Peyer's patch (tissue), 4 donors: ENCODE measurements around the gene RNF41. TPM values are rescaled to one million over a fixed set of nuclear protein-coding genes. Genes with fewer than 3 reads are reported as not detected.

ENCODE experiments used
- DNase-seq, 3 donors: peaks; one replicate each; pipeline ENCODE4 v3.0.0-alpha.2; 2017 to 2019
- H3K27ac ChIP-seq, 4 donors: fragments of 200-600 bp; sonication (generic); one replicate each; pipeline ENCODE4 v1.5.1; 2016 to 2019
- H3K27me3 ChIP-seq, 2 donors: fragments of 200-600 bp; sonication (generic); one replicate each; pipeline ENCODE4 v1.5.1; 2019
- H3K36me3 ChIP-seq, 3 donors: fragments of 200-600 bp; sonication (generic); one replicate each; pipeline ENCODE4 v1.5.1; 2016 to 2019
- H3K4me1 ChIP-seq, 4 donors: fragments of 200-600 bp; sonication (generic); one replicate each; pipeline ENCODE4 v1.5.1; 2016 to 2019
- H3K4me3 ChIP-seq, 4 donors: fragments of 200-600 bp; sonication (generic); 1 replicate in 3 of 4; 2 replicates in 1 of 4; pipeline ENCODE4 v1.5.1; 2016 to 2019; ENCODE audit warnings: mild to moderate bottlenecking in 1 of 4
- H3K9me3 ChIP-seq, 4 donors: fragments of 200-600 bp; sonication (generic); one replicate each; pipeline ENCODE4 v1.5.1; 2016 to 2019; ENCODE audit warnings: mild to moderate bottlenecking in 1 of 4
- CTCF ChIP-seq, 6 experiments: fragments of 450-650 bp in 4 of 6; fragments of 200-600 bp in 2 of 6; sonication (generic) in 1 of 6; IDR thresholded peaks; one replicate each; pipeline ENCODE4 v1.5.1; 2017 to 2019; ENCODE audit warnings: antibody characterized with exemption in 6 of 6, mild to moderate bottlenecking in 3 of 6, moderate library complexity in 1 of 6
- POLR2A ChIP-seq, 2 donors: fragments of 450-650 bp; IDR thresholded peaks; one replicate each; pipeline ENCODE4 v1.5.1; 2017; ENCODE audit warnings: antibody characterized with exemption in 2 of 2, mild to moderate bottlenecking in 2 of 2, moderate library complexity in 2 of 2
- total RNA-seq, 4 donors: library from RNA; depleted of rRNA; stranded (reverse); fragments of >200 nt; gene quantifications; one replicate each; pipeline ENCODE4 v1.1.0, GENCODE V29; 2016

The RNF41 gene
- total RNA-seq, 4 donors from 2014 or later = 23.8 to 52.0 (median 37.6) TPM

GRCh38 chr12:56153678-56154065, 68.0 kb downstream of the RNF41 start:
- H3K36me3 ChIP-seq = no peaks in the 10 kb centered on the region
- peaks cover 0 to 26% (median 6%) of the 10 kb centered on the region in 4 donors for H3K4me1 ChIP-seq
- TF ChIP-seq CTCF (IDR thresholded peaks at IDR 0.05) (no peak), POLR2A (IDR thresholded peaks at IDR 0.05) (no peak)
- no peak for DNase-seq
- H3K4me3 ChIP-seq = no peak overlapping the region
- no peaks in the 10 kb centered on the region for H3K9me3 ChIP-seq
- no peak overlapping the region for H3K27ac ChIP-seq
- H3K27me3 ChIP-seq = no peaks in the 10 kb centered on the region

GRCh38 chr12:56152756-56153677, 68.7 kb downstream of the RNF41 start:
- no peak for DNase-seq
- Histone ChIP-seq H3K27ac (peak overlapping the region; percentile 84 to 98 (median 90)), H3K36me3 (no peaks in the 10 kb centered on the region), H3K4me1 (peaks cover 0 to 26% (median 6%) of the 10 kb centered on the region in 4 donors), H3K27me3 (no peaks in the 10 kb centered on the region), H3K9me3 (no peaks in the 10 kb centered on the region), H3K4me3 (peak overlapping the region; percentile 43 to 82 (median 56))
- TF ChIP-seq POLR2A (IDR thresholded peaks at IDR 0.05) (no peak), CTCF (IDR thresholded peaks at IDR 0.05) (no peak)

Other genes with a start within 250 kb of the RNF41 start
- gene RAB5B, start 247.8 kb downstream of the RNF41 start, total RNA-seq = 10 to 100 TPM; 70.7 to 96.6 (median 84.2) TPM
- gene SUOX, start 224.6 kb downstream of the RNF41 start, total RNA-seq = 10 to 100 TPM; 16.5 to 38.9 (median 27.0) TPM
- gene IKZF4, start 200.9 kb downstream of the RNF41 start, total RNA-seq = 1 to 10 TPM; 2.8 to 7.4 (median 3.6) TPM
- 1,000 to 10,000 TPM in 1 of 4 donors, 100 to 1,000 TPM in 3; 564 to 1,937 (median 779) TPM for gene RPS26, start 180.0 kb downstream of the RNF41 start, total RNA-seq
- 100 to 1,000 TPM in 3 of 4 donors, 10 to 100 TPM in 1; 61.9 to 532 (median 451) TPM for gene ERBB3, start 141.8 kb downstream of the RNF41 start, total RNA-seq
- gene PA2G4, start 117.4 kb downstream of the RNF41 start, total RNA-seq = 100 to 1,000 TPM in 1 of 4 donors, 10 to 100 TPM in 3; 34.3 to 221 (median 48.7) TPM
- gene RPL41, start 105.3 kb downstream of the RNF41 start, total RNA-seq = 1,000 to 10,000 TPM; 1,852 to 2,996 (median 2,194) TPM
- gene ZC3H10, start 103.7 kb downstream of the RNF41 start, total RNA-seq = 1 to 10 TPM; 2.0 to 5.5 (median 3.8) TPM
- gene ESYT1, start 93.7 kb downstream of the RNF41 start, total RNA-seq = 10 to 100 TPM; 36.3 to 62.7 (median 53.2) TPM
- 10 to 100 TPM; 16.0 to 46.2 (median 21.3) TPM for gene MYL6B, start 69.3 kb downstream of the RNF41 start, total RNA-seq
- 1,000 to 10,000 TPM; 1,247 to 1,872 (median 1,541) TPM for gene MYL6, start 63.6 kb downstream of the RNF41 start, total RNA-seq
- 100 to 1,000 TPM in 3 of 4 donors, 10 to 100 TPM in 1; 85.6 to 299 (median 139) TPM for gene SMARCC2, start 32.4 kb downstream of the RNF41 start, total RNA-seq
- 10 to 100 TPM; 15.3 to 25.3 (median 23.5) TPM for gene NABP2, start 2.4 kb upstream of the RNF41 start, total RNA-seq
- 100 to 1,000 TPM in 3 of 4 donors, 10 to 100 TPM in 1; 96.6 to 950 (median 626) TPM for gene SLC39A5, start 8.1 kb upstream of the RNF41 start, total RNA-seq
- 10 to 100 TPM; 30.5 to 48.7 (median 36.6) TPM for gene ANKRD52, start 36.5 kb upstream of the RNF41 start, total RNA-seq
- gene COQ10A, start 45.0 kb upstream of the RNF41 start, total RNA-seq = 10 to 100 TPM in 2 of 4 donors, 1 to 10 TPM in 2; 9.1 to 14.8 (median 11.8) TPM
- gene CS, start 78.4 kb upstream of the RNF41 start, total RNA-seq = 100 to 1,000 TPM; 184 to 228 (median 203) TPM
- 100 to 1,000 TPM in 2 of 4 donors, 10 to 100 TPM in 2; 72.5 to 131 (median 91.0) TPM for gene CNPY2, start 94.1 kb upstream of the RNF41 start, total RNA-seq
- gene PAN2, start 112.1 kb upstream of the RNF41 start, total RNA-seq = 100 to 1,000 TPM in 2 of 4 donors, 10 to 100 TPM in 2; 82.5 to 114 (median 95.4) TPM
- 1 to 10 TPM in 2 of 4 donors, not detected in 2; 3.1 to 5.8 TPM for gene IL23A, start 117.0 kb upstream of the RNF41 start, total RNA-seq
- 100 to 1,000 TPM; 100 to 355 (median 164) TPM for gene STAT2, start 138.2 kb upstream of the RNF41 start, total RNA-seq
- gene APOF, start 140.9 kb upstream of the RNF41 start, total RNA-seq = not detected
- gene TIMELESS, start 227.5 kb upstream of the RNF41 start, total RNA-seq = 10 to 100 TPM in 1 of 4 donors, 1 to 10 TPM in 3; 4.8 to 47.0 (median 6.0) TPM
- not detected for gene MIP, start 232.7 kb upstream of the RNF41 start, total RNA-seq
- 1 to 10 TPM; 1.7 to 5.1 (median 3.7) TPM for gene SPRYD4, start 246.7 kb upstream of the RNF41 start, total RNA-seq